GM19035 (cell line): ENCODE data around the gene RBM33.

Experiments used
- ATAC-seq: cut with Tn5 transposase; IDR thresholded peaks from one replicate; pipeline ENCODE4 v1.9.1; 2021; ENCODE audit not compliant: unreplicated experiment

RBM33 gene

DNA sequence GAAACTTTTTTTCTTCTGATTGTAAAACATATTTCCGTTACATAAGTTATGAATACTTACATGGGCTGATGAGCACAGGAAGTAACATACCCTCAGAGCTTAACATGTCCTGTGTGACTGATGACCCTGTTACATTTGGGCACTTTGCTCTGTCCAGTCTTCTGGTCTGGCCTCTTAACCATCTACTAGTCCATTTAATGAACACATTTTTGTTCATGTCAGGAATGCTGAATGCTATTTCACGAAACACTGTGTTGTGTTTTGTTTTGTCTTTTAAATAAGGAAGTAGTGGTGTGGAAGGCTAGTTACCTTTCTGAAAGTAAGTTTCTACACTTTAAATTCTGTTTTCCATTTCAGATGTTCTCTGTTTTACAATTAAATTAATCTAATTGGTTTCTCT, 77.7 kb downstream of the RBM33 start:
- peak; percentile 55 for ATAC-seq

- ATAC-seq: no peak
These were observed 78.5 kb downstream of the RBM33 start for GRCh38 chr7:155722936-155723335.

DNA sequence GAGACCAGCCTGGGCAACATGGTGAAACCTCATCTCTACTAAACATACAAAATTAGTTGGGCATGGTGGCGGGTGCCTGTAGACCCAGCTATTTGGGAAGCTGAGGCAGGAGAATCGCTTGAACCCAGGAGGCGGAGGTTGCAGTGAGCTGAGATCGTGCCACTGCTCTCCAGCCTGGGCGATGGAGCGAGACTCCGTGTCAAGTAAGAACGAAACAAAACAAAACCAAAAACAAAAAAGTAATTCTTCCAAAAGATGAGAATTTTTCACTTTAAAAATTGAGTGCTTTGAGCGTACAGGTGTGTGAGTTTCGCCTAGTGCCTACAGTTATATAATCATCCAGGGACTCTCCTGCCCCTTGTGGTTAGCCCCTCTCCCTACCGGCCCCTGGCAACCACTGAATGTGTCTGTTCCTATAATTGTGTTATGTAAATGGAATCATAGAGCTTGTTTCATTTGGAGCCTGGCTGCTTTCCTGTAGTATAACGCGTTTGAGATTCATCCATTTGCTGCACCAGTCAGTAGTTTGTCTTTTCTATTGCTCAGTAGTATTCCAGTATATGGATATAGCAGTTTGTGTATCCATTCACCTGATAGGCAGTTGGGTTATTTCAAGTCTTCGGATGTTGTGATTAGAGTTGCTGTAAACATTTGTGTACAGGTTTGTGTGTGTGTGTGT, 80.0 kb downstream of the RBM33 start:
- peak; percentile 46 for ATAC-seq

DNA sequence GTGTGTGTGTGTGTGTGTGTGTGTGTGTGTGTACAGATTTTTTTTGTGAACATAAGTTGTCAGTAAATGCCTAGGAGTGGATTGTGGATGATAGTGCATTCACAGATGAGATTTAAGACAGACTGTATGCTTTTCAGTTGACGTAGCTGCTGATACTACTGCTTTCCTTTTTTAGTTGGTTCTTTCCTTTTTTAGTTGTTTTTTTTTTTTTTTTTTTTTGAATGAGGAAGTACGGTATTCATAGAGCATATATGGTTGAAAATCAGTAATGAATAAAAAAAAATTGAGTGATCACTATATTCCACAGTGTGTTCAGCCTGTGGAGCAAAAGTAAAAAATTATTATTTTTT, 80.5 kb downstream of the RBM33 start:
- no peak for ATAC-seq

GRCh38 chr7:155727616-155728015, 83.2 kb downstream of the RBM33 start:
- ATAC-seq: no peak

- ATAC-seq: no peak
These were observed 83.7 kb downstream of the RBM33 start for GRCh38 chr7:155728116-155728515.

DNA sequence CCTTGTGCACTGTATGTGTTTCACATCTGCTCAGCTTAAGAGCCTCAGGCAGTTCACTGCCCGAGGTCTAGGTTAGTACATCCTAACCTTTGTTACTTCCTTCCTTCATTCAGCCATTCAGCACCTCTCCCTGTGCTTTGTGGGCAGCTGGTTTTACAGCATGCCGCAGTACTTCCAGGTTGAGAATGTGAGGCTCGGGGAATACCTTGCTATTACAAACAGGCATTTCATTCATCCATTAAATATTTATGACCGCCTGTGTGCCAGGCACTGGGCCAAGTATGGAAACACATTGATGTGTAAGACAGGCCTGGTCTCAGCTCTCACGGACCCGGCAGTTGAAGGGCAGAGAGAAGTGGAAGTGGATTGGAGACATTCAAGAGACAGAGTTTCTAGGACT, 85.4 kb downstream of the RBM33 start:
- ATAC-seq: no peak

- no peak for ATAC-seq
These were observed 86.9 kb downstream of the RBM33 start for GRCh38 chr7:155731380-155731779.

DNA sequence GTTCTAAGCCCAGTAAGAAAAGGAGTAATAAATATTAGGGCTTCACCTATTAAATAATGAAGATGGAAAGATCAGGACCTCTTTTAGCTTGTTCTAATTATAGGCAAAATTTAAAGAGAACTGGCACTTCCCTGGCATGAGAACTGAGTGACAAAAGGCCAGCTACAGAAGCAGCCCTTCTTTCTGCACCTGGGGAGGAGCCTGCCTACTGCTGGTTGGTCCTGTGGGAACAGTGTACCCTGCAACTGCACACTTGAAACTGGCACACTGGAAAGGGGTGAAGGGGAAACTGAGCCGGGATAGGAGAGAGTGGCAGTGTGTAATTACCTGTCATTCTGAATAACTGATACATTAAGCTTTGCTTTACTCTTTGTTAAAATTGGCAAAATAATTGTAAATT, 87.4 kb downstream of the RBM33 start:
- no peak for ATAC-seq

DNA sequence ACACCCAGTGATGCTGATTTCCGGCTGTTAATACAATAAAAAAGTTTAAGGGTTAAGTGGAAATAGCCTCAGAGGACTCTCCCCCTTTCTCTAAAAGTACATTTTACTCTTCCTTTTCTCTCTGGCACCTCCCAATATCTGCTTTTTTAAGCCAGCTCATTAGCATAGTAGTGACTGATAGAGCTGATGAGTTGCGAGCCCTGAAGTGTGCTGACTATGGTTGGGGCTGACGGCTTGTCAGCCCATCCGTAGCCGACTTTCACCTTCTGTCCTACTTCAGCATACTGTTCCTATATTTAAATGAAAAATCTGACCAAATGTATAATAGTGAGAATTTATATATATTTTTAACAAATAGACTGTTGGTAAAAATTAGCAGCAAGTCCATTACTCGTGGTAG, 87.8 kb downstream of the RBM33 start:
- no peak for ATAC-seq

GRCh38 chr7:155733582-155734444, 89.4 kb downstream of the RBM33 start:
- no peak for ATAC-seq

DNA sequence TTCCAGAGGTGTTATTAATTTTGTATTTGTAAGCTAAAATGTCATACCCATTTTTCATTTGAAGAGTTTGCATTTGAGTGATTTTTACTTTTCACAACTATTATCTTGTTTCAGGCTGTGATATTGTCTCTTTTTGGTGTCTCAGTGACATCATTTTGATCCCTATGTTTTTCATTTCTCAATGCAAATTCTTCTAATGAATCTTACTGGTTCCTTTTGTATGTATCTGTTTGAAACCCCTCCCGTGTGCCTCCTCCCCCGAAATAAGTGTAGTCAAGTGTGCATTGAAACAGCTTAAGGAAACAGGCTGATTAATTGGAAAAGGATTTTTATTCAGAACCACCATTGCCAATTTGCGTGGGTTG, 90.0 kb downstream of the RBM33 start:
- no peak for ATAC-seq

DNA sequence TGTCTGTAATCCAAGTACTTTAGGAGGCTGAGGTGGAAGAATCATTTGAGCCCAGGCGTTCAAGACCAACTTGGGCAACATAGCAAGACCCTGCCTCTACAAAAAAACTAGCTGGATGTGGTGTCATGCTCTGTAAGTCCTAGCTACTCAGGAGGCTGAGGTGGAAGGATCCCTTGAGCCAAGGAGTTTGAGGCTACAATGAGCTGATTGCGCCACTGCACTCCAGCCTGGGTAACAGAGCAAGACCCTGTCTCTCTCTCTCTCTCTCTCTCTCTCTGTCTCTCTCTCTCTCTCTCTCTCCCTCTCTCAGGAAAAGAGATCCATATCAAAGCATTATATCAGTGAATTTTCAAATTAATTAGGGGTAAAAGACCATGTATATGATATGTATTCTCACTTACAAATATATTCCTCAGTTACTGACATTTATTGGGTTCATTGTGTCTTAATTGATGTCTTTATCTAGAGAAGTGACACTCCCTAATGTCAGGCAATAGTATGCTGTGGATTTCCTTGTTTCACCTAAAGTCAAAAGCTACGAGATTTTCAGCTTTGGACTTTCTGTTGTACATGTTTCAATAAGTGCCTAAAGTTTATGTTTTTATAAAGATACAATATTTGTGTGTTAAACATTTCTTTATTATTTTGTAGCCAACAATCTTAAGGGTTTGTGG, 91.1 kb downstream of the RBM33 start:
- ATAC-seq: no peak

GRCh38 chr7:155737590-155737989, 93.1 kb downstream of the RBM33 start:
- no peak for ATAC-seq

- ATAC-seq: no peak
These were observed 93.6 kb downstream of the RBM33 start for GRCh38 chr7:155738104-155738503.

GRCh38 chr7:155738652-155739537, 94.4 kb downstream of the RBM33 start:
- no peak for ATAC-seq

DNA sequence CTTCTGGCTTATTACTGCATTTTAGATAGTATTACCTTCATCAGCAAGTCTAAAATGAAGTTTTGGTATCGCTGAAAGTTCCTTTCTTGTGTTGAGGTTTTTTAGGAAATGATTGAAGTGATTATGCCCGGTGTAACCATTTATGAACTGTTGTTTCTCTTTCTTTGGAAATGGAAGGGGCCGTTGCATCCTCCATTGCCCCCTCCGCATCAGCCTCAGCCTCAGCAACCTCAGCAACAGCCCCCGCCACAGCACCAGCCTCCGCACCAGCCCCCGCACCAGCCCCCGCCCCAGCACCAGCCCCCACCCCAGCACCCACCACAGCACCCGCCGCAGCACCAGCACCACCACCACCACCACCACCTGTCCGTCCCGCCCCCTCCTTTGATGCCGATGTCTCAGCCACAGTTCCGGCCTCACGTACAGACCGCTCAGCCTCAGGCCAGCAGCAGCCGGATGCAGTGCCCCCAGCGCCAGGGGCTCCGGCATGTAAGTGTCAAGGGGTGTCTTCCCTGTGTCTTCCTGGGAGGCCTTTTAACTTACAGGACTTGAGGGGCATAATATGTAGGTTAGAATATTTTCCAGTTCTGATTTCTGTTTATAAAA, 95.2 kb downstream of the RBM33 start:
- ATAC-seq: no peak

DNA sequence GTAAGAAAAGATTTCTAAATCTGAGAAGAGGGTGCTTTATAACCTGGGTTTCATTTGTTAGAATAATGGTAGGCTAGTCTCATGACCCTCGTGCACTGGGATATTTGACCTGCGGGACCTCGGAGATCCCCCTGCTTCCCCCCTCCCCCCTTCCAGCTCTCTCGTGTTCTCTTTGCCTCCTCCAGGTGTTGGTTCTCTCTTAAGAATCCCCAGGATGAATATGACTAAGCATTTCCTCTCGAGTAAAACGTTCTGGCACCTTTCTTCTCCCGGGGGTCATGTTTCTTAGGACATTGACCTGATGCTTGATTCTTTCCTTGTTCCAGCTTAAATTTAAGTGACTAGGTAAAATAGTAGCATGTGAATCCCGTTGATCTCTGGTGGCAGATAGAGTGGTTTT, 96.6 kb downstream of the RBM33 start:
- no peak for ATAC-seq

DNA sequence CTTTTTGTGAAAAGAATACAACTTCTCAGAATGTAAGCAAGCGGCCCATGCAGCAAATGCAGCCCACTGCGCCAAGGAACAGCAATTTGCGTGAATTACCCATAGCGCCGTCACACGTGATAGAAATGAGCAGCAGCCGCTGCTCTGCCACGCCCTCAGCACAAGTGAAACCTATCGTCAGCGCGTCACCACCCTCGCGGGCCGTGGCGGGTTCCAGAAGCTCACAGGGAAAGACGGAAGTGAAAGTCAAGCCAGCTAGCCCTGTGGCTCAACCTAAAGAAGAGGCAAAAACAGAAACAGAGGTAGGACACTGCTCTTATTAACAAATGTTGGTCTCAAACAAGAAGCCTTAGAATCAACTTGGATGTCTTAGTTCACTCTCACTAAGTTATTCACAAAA, 97.3 kb downstream of the RBM33 start:
- peak; percentile 44 for ATAC-seq

DNA sequence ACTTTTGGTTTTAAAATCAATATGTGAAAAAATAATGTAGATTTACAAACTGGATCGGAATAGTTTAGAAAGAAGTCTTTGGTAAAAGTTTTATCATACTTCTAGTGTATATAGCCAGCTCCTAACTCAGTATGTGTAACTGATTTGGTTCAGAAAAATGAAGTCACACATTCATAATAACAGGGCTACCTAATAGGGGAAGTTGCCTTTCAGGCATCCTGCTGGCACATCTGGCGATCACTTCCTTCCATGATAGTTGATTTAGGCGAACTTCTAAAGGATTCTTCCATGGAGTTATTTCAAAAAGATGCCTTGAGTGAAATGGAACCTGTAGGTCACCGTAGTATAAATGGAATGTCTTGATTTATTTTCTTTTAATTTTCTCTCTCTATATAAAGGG, 98.7 kb downstream of the RBM33 start:
- ATAC-seq: no peak
